Transverse colon (tissue), 4 donors: ENCODE results near the gene NUDT22.

Experiments used
- EP300 ChIP-seq: sonication (generic); formaldehyde crosslinking; IDR thresholded peaks from one replicate; pipeline ENCODE4 v1.6.1; 2017; ENCODE audit warnings: antibody characterized with exemption, low read depth
- POLR2A ChIP-seq: fragments of 450-650 bp; IDR thresholded peaks from one replicate; pipeline ENCODE4 v1.6.1; 2016; ENCODE audit warnings: antibody characterized with exemption, mild to moderate bottlenecking, moderate library complexity
- POLR2AphosphoS5 ChIP-seq, 3 donors: sonication (generic); formaldehyde crosslinking; IDR thresholded peaks; one replicate each; pipeline ENCODE4 v1.6.1; 2016; ENCODE audit warnings: antibody characterized with exemption in 3 of 3
- TF ChIP-seq, protein P1 (sequence below), 5 experiments: fragments of 200-600 bp in 3 of 5; fragments of 450-650 bp in 2 of 5; sonication (generic) in 3 of 5; IDR thresholded peaks; 1 replicate in 2 of 5; 2 replicates in 3 of 5; pipeline ENCODE4 v1.5.1; 2016 to 2017; ENCODE audit warnings: antibody characterized with exemption in 5 of 5, inconsistent platforms in 3 of 5, mild to moderate bottlenecking in 2 of 5, moderate library complexity in 1 of 5

DNA sequence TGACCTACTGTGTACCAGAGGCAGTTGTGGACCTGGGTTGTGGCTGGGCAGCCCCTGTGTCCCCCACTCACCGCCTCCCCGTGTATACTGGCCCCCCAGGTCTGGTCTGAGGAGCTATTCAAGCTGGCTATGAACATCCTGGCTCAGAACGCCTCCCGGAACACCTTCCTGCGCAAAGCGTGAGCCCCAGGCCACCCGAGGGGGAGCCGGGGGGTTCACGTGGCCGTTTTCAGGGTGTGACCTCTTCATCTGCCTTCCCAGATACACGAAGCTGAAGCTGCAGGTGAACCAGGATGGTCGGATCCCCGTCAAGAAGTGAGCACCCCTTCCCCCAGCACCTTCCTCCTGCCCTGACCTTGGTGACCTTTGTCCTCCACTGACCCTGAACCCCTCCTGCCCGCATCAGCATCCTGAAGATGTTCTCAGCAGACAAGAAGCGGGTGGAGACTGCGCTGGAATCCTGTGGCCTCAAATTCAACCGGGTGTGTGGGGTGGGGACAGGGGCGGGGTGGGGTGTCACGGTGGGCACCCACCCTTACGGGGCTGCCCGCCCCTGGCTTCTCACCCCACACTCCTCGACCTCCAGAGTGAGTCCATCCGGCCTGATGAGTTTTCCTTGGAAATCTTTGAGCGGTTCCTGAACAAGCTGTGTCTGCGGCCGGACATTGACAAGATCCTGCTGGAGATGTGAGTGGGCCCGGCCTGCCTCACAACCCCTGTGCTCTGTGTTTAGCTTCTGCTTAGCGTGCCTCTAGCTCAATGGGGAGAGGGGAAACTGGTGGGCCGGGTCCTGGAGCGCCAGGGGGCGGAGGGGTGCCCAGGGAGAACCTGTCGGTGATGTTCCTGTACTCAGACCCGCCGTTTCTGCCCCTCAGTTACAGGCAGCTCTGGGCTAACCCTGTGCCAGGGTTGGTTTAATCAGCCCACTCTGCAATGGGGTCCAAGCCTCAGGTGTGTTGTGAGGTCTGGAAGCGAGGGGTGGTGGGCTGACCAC is 29.4 kb downstream of the NUDT22 start:
- TF ChIP-seq EP300 (no peak), POLR2A (no peak), POLR2AphosphoS5 (IDR thresholded peaks at IDR 0.05) (no peak)
- TF ChIP-seq, protein P1, sequence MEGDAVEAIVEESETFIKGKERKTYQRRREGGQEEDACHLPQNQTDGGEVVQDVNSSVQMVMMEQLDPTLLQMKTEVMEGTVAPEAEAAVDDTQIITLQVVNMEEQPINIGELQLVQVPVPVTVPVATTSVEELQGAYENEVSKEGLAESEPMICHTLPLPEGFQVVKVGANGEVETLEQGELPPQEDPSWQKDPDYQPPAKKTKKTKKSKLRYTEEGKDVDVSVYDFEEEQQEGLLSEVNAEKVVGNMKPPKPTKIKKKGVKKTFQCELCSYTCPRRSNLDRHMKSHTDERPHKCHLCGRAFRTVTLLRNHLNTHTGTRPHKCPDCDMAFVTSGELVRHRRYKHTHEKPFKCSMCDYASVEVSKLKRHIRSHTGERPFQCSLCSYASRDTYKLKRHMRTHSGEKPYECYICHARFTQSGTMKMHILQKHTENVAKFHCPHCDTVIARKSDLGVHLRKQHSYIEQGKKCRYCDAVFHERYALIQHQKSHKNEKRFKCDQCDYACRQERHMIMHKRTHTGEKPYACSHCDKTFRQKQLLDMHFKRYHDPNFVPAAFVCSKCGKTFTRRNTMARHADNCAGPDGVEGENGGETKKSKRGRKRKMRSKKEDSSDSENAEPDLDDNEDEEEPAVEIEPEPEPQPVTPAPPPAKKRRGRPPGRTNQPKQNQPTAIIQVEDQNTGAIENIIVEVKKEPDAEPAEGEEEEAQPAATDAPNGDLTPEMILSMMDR (IDR thresholded peaks at IDR 0.05): no peak
